HEK293 (cell line): ENCODE measurements around the gene RNF144A.
A peak's percentile ranks its signal among the peaks of the same experiment; 100 is the strongest.

ENCODE experiments used
- CTCF ChIA-PET: fragments of 350-600 bp; formaldehyde crosslinking; extraction: SDS; loops from one replicate; lab custom pipeline; 2021; ENCODE audit warnings: antibody characterized with exemption; lab: Yijun Ruan, JAX
- POLR2A ChIA-PET: fragments of 300-600 bp; formaldehyde crosslinking; extraction: SDS; loops from one replicate; lab custom pipeline; 2020; ENCODE audit warnings: antibody characterized with exemption, inconsistent platforms; lab: Yijun Ruan, JAX
- H3K27ac ChIP-seq: fragments of 200-500 bp; sonication (Bioruptor generic); 2 replicates; pipeline ENCODE4 v1.5.1; 2014; ENCODE audit warnings: low read depth, low read length, control low read depth, inconsistent platforms; ENCODE audit errors: extremely low read depth
- H3K36me3 ChIP-seq, 2 experiments: fragments of 200-500 bp in 1 of 2; sonication (Bioruptor generic) in 1 of 2; 1 replicate in 1 of 2; 2 replicates in 1 of 2; pipeline ENCODE4 v1.5.1; 2014 to 2017; ENCODE audit warnings: inconsistent platforms in 2 of 2, low read length in 2 of 2; ENCODE audit not compliant: control insufficient read depth in 2 of 2, insufficient read depth in 1 of 2
- H3K4me1 ChIP-seq: fragments of 200-500 bp; sonication (Bioruptor generic); 2 replicates; pipeline ENCODE4 v1.5.1; 2014; ENCODE audit warnings: mild to moderate bottlenecking, low read length, inconsistent platforms; ENCODE audit not compliant: control insufficient read depth, insufficient read depth
- H3K4me3 ChIP-seq: 2 replicates; pipeline ENCODE4 v1.5.1; 2011; ENCODE audit warnings: low read depth, mild to moderate bottlenecking, control low read depth, low read length, moderate library complexity
- H3K9me3 ChIP-seq: fragments of 200-500 bp; sonication (Bioruptor generic); 2 replicates; pipeline ENCODE4 v1.5.1; 2014; ENCODE audit warnings: low read depth, low read length, inconsistent platforms; ENCODE audit not compliant: control insufficient read depth, insufficient read depth
- HOXD13 ChIP-seq: sonication (generic); formaldehyde crosslinking; IDR thresholded peaks from 2 replicates; pipeline ENCODE4 v1.8.0; 2022; ENCODE audit warnings: missing genetic modification reagents, borderline replicate concordance
- KLF7 ChIP-seq: fragments of 450-650 bp; formaldehyde crosslinking; IDR thresholded peaks from 2 replicates; pipeline ENCODE4 v1.5.1; 2016; ENCODE audit warnings: missing biosample characterization, missing genetic modification characterization, borderline replicate concordance
- REPIN1 ChIP-seq: fragments of 450-650 bp; formaldehyde crosslinking; IDR thresholded peaks from 2 replicates; pipeline ENCODE4 v1.5.1; 2017; ENCODE audit warnings: missing biosample characterization, missing genetic modification characterization, low read depth
- SP7 ChIP-seq: fragments of 450-650 bp; formaldehyde crosslinking; IDR thresholded peaks from 2 replicates; pipeline ENCODE4 v1.5.1; 2016; ENCODE audit warnings: missing biosample characterization, missing genetic modification characterization
- YY2 ChIP-seq: fragments of 450-650 bp; formaldehyde crosslinking; IDR thresholded peaks from 2 replicates; pipeline ENCODE4 v1.5.1; 2016; ENCODE audit warnings: missing biosample characterization, missing genetic modification characterization
- ZNF155 ChIP-seq: fragments of 450-650 bp; formaldehyde crosslinking; IDR thresholded peaks from 2 replicates; pipeline ENCODE4 v1.5.1; 2016; ENCODE audit warnings: missing biosample characterization, missing genetic modification characterization
- ZNF239 ChIP-seq: fragments of 450-650 bp; formaldehyde crosslinking; IDR thresholded peaks from 2 replicates; pipeline ENCODE4 v1.5.1; 2016; ENCODE audit warnings: missing biosample characterization, missing genetic modification characterization
- ZNF544 ChIP-seq: fragments of 450-650 bp; formaldehyde crosslinking; IDR thresholded peaks from 2 replicates; pipeline ENCODE4 v1.5.0; 2017; ENCODE audit warnings: missing biosample characterization, missing genetic modification characterization
- ZNF558 ChIP-seq: fragments of 450-650 bp; formaldehyde crosslinking; IDR thresholded peaks from 2 replicates; pipeline ENCODE4 v1.5.1; 2016; ENCODE audit warnings: missing biosample characterization, missing genetic modification characterization
- ZNF561 ChIP-seq: fragments of 450-650 bp; IDR thresholded peaks from 2 replicates; pipeline ENCODE4 v1.5.1; 2018; ENCODE audit warnings: missing biosample characterization, missing genetic modification characterization, borderline replicate concordance
- ZNF76 ChIP-seq: fragments of 450-650 bp; formaldehyde crosslinking; IDR thresholded peaks from 2 replicates; pipeline ENCODE4; 2016; ENCODE audit warnings: low read depth, missing biosample characterization, missing genetic modification characterization, borderline replicate concordance
- ZNF768 ChIP-seq: fragments of 450-650 bp; formaldehyde crosslinking; IDR thresholded peaks from 2 replicates; pipeline ENCODE4 v1.5.1; 2018; ENCODE audit warnings: missing biosample characterization, mild to moderate bottlenecking, missing genetic modification characterization
- TF ChIP-seq, protein P1 (sequence below): fragments of 450-650 bp; IDR thresholded peaks from 2 replicates; pipeline ENCODE4 v1.5.1; 2018; ENCODE audit warnings: missing biosample characterization, missing genetic modification characterization
- TF ChIP-seq, protein P2 (sequence below): fragments of 450-650 bp; formaldehyde crosslinking; IDR thresholded peaks from 2 replicates; pipeline ENCODE4 v1.5.1; 2017; ENCODE audit warnings: missing biosample characterization, missing genetic modification characterization
- TF ChIP-seq, protein P3 (sequence below): fragments of 450-650 bp; formaldehyde crosslinking; IDR thresholded peaks from 2 replicates; pipeline ENCODE4 v1.5.1; 2016; ENCODE audit warnings: missing biosample characterization, missing genetic modification characterization
- TF ChIP-seq, protein P4 (sequence below): fragments of 450-650 bp; formaldehyde crosslinking; IDR thresholded peaks from 2 replicates; pipeline ENCODE4 v1.5.0; 2017; ENCODE audit warnings: missing biosample characterization, missing genetic modification characterization, borderline replicate concordance

RNF144A gene

DNA sequence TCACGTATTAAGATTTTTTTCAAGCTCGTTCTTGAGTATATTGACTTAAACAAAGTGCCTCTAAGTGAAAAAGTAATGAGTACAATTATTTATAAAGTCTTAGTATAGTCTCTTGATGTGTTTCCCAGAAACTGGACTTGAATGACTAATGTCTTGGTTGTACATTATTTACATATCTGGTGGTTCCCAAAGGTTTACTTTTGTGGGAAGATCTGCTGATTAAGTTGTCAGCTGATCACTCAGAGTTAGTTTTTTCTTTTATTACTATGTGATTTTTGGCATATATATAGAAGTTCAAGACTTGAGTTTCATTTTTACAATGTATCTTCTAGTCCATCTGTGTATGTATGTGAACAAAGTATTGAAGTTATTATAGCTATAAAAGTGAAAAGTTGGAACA is 29.5 kb downstream of the RNF144A start:
- ChIA-PET CTCF (interaction anchor here (0.5 to 1.7 kb wide), 2 partner anchors 30 to 51 kb away, joined by 3 to 6 read pairs; partner anchors contain the start of gene RNF144A), POLR2A (no interaction called here)

DNA sequence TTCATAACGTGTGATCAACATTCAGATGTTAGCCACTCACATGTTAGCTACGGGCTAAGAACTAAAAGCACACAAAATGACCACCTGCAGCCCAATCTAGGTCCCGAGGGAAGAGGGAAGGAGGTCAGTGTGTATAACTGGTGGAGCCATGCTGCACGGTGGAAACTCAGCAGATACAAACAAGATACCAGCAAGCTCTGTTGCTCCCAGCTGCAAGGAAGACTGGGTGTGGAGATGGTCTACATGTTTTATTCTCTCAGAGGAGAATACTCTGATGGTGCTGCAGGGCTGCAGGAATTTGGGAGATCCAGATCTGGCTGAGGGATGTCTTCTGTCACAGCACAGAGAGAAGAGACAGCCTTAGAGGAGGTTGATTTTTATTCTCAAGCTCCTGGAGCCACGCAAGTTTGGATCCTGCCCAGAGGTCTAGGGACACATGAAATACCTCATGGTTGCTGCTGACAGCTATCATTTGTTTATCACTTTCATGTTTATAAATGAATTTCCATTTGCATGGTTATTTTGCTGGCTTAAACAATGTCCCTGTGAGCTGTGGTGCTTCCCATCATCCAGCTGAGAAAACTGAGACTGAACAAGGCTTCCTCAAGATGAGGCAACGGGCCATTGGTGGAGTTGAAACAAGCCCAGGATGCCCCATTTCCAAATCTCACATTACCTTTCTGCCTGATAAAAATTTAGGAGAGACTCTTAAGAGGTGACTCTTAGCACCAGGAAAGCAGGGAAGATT is 30.9 kb downstream of the RNF144A start:
- CTCF ChIA-PET, result interaction anchor here (0.9 to 1.7 kb wide), 2 partner anchors 27 to 31 kb away, joined by 4 to 6 read pairs; partner anchors contain the start of gene RNF144A
- Histone ChIP-seq H3K4me1 (no peaks in the 10 kb centered on the region), H3K27ac (no peak overlapping the region), H3K9me3 (no peaks in the 10 kb centered on the region), H3K36me3 (peaks cover 0 to 3% of the 10 kb centered on the region in 2 experiments; a peak in 1 of 3 replicates), H3K4me3 (no peak overlapping the region)
- POLR2A ChIA-PET, result no interaction called here
- TF ChIP-seq ZNF561 (tag by site-specific recombination) (no peak), ZNF76 (tag by site-specific recombination) (no peak), HOXD13 (CRISPR knock-in tag) (no peak), REPIN1 (tag by site-specific recombination) (no peak), KLF7 (tag by site-specific recombination) (no peak)
- TF ChIP-seq, protein P1, sequence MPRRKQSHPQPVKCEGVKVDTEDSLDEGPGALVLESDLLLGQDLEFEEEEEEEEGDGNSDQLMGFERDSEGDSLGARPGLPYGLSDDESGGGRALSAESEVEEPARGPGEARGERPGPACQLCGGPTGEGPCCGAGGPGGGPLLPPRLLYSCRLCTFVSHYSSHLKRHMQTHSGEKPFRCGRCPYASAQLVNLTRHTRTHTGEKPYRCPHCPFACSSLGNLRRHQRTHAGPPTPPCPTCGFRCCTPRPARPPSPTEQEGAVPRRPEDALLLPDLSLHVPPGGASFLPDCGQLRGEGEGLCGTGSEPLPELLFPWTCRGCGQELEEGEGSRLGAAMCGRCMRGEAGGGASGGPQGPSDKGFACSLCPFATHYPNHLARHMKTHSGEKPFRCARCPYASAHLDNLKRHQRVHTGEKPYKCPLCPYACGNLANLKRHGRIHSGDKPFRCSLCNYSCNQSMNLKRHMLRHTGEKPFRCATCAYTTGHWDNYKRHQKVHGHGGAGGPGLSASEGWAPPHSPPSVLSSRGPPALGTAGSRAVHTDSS (tag by site-specific recombination), result no peak

More for the DNA sequence above, 29.5 kb downstream of the RNF144A start:
- TF ChIP-seq ZNF155 (tag by site-specific recombination) (no peak), ZNF239 (tag by site-specific recombination) (no peak), ZNF558 (tag by site-specific recombination) (no peak), ZNF76 (tag by site-specific recombination) (no peak)
- TF ChIP-seq, protein P2, sequence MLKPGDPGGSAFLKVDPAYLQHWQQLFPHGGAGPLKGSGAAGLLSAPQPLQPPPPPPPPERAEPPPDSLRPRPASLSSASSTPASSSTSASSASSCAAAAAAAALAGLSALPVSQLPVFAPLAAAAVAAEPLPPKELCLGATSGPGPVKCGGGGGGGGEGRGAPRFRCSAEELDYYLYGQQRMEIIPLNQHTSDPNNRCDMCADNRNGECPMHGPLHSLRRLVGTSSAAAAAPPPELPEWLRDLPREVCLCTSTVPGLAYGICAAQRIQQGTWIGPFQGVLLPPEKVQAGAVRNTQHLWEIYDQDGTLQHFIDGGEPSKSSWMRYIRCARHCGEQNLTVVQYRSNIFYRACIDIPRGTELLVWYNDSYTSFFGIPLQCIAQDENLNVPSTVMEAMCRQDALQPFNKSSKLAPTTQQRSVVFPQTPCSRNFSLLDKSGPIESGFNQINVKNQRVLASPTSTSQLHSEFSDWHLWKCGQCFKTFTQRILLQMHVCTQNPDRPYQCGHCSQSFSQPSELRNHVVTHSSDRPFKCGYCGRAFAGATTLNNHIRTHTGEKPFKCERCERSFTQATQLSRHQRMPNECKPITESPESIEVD (tag by site-specific recombination), result 0 out of 2 replicates have a peak, but pooled peaks have one; percentile 25
- TF ChIP-seq, protein P3, sequence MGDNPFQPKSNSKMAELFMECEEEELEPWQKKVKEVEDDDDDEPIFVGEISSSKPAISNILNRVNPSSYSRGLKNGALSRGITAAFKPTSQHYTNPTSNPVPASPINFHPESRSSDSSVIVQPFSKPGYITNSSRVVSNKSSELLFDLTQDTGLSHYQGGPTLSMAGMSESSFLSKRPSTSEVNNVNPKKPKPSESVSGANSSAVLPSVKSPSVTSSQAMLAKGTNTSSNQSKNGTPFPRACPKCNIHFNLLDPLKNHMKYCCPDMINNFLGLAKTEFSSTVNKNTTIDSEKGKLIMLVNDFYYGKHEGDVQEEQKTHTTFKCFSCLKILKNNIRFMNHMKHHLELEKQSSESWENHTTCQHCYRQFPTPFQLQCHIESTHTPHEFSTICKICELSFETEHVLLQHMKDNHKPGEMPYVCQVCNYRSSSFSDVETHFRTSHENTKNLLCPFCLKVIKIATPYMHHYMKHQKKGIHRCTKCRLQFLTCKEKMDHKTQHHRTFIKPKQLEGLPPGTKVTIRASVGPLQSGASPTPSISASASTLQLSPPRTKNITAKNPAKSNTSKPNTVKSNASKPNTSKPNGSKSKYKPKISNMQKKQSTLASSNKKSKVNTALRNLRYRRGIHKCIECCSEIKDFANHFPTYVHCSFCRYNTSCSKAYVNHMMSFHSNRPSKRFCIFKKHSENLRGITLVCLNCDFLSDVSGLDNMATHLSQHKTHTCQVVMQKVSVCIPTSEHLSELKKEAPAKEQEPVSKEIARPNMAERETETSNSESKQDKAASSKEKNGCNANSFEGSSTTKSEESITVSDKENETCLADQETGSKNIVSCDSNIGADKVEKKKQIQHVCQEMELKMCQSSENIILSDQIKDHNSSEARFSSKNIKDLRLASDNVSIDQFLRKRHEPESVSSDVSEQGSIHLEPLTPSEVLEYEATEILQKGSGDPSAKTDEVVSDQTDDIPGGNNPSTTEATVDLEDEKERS, result no peak
- no peaks in the 10 kb centered on the region for H3K4me1 ChIP-seq
- H3K4me3 ChIP-seq, result no peak overlapping the region
- H3K27ac ChIP-seq, result no peak overlapping the region
- H3K9me3 ChIP-seq, result no peaks in the 10 kb centered on the region
- H3K36me3 ChIP-seq, result peaks cover 0 to 12% of the 10 kb centered on the region in 2 experiments; a peak in 1 of 3 replicates

DNA sequence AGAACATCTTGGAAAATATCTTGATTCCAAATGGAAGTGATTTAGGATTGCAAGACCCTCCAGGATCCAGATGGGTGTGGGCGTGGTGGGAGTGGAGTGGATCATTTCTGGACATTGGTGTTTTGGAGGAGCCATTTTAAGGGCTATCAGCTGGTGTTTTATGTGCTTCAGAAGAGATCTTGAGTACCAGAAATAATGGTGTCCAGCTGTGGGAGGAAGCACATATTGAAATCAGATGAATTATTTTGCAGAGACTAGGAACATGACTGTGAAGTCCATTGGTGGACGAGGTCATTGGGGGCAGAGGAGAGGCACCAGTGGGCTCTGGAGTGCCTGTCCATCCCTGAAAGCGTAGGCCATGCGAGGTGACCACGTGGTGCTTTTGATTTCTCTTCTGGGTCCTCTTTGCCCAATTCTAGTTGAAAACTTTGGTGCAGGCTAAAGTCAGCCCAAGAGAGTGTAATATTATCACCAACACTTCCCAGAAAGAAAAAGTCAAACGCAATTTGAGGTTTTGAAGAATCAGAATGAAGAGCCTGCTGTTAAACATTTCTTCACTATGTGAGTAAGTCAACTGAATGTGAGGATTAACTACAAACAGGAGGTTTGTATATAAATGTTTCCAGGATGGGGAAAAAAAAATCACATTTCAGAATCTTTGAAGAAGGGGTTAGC is 31.6 kb downstream of the RNF144A start:
- ChIA-PET POLR2A (no interaction called here), CTCF (no interaction called here)
- H3K4me1 ChIP-seq, result no peaks in the 10 kb centered on the region
- H3K4me3 ChIP-seq, result no peak overlapping the region
- H3K9me3 ChIP-seq, result no peaks in the 10 kb centered on the region
- no peak overlapping the region for H3K27ac ChIP-seq
- no peaks in the 10 kb centered on the region for H3K36me3 ChIP-seq
- TF ChIP-seq, protein P4, sequence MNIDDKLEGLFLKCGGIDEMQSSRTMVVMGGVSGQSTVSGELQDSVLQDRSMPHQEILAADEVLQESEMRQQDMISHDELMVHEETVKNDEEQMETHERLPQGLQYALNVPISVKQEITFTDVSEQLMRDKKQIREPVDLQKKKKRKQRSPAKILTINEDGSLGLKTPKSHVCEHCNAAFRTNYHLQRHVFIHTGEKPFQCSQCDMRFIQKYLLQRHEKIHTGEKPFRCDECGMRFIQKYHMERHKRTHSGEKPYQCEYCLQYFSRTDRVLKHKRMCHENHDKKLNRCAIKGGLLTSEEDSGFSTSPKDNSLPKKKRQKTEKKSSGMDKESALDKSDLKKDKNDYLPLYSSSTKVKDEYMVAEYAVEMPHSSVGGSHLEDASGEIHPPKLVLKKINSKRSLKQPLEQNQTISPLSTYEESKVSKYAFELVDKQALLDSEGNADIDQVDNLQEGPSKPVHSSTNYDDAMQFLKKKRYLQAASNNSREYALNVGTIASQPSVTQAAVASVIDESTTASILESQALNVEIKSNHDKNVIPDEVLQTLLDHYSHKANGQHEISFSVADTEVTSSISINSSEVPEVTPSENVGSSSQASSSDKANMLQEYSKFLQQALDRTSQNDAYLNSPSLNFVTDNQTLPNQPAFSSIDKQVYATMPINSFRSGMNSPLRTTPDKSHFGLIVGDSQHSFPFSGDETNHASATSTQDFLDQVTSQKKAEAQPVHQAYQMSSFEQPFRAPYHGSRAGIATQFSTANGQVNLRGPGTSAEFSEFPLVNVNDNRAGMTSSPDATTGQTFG, result no peak
- TF ChIP-seq, protein P3, result no peak
- TF ChIP-seq YY2 (tag by site-specific recombination) (no peak), SP7 (no peak), ZNF544 (tag by site-specific recombination) (no peak), ZNF768 (tag by site-specific recombination) (no peak)
